HG03097 (cell line): ENCODE results near the gene RIMS4.

ENCODE experiments used
- ATAC-seq: cut with Tn5 transposase; IDR thresholded peaks from one replicate; pipeline ENCODE4 v1.9.1; 2021; ENCODE audit not compliant: unreplicated experiment, low FRiP score

RIMS4 gene

DNA sequence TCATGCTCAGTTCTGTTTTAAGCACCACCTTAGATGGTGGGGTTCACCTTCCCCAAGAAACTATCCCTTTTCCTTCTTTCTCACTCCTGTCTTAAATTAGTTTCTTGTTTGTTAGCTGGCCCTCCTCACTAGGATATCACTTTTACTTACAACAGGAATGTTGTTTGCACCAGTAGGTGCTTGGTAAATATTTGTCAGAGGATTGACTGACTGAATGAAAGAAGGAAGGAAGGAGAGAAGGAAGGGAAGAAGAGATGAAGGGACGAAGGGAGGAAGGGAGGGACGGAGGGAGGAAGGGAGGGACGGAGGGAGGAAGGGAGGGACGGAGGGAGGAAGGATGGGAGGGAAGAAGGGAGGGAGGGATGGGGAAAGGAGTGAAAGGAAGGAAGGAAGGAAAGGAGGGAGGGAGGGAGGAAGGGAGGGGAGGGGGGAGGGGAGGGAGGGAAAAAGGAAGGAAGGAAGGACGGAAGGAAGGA lies 65.2 kb downstream of the RIMS4 start:
- no peak for ATAC-seq

DNA sequence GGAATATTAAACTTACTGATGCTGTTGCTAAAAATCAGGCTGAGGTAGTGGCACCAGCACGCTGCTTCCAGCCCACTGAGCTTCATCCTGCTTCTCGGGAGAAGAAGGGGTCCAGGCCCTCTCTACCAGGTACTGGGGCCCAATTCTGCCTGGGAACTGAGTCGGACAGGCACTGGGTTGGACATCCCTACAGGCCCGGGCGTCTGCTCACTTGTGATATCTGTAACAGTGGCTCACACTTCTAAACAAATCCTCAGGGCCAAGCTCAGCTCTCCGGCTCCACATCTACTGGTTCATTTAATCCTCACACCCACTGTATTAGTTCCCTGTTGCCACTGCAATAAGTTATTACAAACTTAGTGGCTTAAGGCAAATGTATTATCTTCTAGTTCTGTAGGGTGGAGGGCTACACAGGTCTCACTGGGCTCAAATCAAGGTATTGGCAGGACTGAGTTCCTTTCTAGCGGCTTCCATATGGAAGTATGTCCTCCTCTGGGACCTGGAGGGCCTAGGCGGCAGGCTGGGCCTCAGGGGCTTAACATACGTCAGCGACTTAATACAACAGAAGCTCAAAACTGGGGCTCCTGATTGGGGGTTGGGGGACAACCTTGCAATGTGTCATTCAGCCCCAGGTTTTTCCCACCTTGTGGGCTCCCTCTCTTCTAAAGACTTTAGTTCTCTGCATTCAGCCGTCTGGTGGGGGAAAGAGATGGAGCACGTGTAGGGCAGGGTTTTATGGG lies 66.3 kb downstream of the RIMS4 start:
- ATAC-seq = no peak

DNA sequence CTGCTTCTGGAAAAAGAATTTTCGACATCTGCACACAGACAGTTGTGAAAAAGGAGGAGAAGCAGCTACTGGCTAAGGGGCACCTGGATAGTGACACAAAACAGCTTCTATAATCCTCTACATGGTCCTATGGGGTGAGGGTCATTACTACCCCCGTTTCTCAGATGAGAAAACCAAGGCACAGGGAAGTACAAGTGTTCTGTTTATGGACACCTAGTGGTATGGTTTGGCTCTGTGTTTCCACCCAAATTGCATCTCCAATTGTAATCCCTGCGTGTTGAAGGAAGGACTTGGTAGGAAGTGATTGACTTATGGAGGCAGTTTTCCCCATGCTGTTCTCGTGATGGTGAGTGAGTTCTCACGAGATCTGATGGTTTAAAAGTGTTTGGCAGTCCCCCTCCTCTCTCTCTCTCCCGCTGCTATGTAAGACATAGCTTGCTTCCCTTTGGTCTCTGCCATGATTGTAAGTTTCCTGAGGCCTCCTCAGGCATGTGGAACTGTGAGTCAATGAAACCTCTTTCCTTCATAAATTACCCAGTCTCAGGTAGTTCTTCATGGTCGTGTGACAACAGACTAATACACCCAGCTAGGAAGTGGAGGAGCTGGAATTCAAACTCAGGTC lies 67.2 kb downstream of the RIMS4 start:
- no peak for ATAC-seq

DNA sequence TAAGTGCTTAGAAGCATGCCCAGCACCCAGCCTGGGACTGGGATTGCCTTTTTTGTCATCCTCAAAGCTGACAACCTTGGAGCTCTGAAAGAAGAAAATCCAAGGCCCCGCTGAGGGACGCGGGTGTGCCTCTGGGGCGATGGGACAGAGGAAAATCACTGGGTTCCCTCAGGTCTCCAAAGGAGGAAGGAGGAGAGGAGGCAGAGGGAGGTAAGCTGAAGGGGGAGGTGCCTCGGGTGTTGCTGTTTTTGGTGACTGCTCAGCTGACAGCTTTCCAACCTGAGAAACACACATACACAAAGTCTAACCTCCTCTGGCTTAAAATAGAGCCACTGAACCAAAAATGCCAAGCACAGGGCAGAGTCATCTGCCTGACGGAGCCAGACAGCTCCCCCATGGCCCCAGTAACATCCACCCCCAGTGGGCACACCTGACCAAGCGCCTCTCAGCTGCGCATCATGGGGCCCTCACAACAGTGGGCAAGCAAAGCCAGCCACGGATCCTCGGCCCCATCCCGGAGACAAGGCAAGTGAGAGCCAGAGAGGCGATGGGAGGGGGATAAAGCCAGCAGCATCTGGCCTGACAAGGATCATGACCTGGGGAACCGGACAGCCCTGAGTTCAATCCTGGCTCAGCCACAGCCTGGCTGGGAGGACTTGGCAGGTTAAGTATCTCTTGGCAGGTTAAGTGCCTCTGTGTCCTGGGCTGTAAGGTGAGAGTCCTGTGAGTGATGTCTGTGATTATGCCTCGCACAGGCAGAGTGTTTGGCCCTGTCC lies 67.9 kb downstream of the RIMS4 start:
- ATAC-seq = no peak

DNA sequence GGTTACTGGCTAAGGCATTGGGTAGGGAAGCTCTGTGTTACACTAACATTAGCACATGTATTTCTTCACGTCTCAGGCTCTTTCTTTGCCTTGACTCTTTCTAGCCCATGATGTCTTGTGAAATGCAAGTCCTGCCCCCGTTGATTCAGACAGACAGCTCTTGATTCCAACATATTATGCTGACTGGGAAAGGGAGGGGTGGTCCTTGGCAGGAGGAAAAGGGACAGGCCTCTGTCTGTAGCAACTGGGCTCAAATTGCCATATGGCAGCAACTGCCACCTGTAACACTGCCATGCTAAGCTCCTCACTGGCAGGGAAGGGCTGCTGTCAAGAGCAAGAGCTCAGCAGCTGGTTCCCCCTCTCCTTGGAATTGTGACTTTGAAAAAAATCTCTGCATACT lies 70.4 kb downstream of the RIMS4 start:
- ATAC-seq = no peak

DNA sequence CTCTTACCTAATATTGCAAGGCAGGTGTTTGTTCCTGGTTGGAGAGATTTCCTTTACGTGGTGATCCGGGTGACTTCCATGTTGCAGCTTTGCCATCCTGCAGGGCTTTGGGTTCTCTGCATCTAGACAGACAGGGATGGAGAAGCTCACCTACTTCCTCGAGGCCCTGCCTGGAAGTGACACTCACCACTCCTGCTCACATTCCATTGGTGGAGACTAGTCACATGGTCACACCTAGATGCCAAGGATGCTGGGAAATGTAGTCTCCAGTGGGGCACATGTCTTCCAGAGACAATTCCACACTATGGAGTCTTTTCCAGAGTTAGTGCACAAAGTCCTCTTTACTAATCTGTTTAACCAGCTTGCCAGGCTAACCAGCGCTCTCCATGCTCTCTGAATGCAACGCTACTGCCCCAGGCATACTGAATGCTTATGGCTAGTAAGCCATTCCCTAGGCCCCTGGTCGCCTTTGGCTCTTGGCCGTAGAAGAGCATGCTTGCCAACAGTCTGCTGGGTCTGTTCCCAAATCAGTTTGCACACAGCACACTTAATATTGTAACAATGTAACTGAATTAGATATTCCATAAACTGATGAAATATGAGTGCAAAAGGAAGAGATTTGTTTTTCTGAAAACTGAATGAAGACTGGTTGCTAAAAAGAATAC lies 71.4 kb downstream of the RIMS4 start:
- no peak for ATAC-seq

DNA sequence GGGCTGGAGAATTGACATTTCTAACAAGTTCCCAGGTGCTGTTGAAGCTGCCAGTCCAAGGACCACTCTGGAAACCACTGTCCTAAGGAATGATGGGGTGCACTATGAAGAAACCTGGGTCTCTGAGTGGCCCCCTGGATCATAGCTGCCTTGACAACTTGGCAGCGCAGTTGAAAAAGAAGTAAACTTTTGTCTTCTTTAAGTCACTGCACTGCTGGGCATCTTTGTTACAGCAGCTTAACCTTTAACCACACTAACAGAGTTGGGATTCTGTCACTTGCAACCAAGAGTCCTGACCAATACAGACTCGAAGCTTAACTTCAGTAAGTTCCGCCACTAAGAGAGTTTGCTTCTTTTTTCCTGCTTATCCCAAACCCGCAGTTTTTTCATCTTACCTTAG lies 73.2 kb downstream of the RIMS4 start:
- ATAC-seq = no peak

DNA sequence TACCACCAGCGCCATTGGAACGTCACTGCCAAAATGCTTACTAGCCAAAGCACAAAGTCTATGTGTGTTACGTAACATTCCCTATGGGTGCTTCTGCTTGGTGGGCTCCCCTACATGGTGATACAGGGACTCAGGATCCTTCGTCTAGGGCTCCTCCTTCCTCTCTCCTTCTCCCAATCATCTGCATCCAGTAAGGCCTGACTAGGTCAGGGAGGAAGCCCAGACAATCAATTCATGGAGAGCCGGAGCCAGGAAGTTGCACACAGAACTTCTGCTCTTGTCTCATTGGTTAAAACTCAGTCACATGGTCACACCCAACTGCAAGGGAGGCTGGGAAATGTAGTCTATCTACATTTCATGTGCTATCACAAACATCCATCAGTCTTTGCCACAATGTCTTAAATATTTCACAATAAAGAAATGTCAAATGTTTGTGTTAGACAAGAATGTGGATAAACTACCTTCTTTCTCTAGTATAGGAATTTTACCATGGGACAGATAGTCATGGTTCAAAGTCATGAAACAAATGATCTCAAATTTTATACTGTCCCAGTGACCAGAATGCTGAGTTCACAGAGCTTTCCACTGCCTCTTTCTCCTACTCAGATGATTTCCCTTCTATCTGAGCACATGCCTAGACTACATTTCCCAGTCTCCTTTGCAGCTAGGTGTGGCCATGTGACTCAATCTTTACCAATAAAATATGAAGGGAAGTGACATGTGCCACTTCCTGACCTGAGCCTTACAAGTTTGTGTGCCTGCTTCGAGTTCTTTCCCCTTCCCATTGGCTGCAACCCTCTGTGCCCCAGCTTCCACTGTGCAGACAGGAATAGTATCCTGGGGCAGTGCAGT lies 74.0 kb downstream of the RIMS4 start:
- no peak for ATAC-seq

DNA sequence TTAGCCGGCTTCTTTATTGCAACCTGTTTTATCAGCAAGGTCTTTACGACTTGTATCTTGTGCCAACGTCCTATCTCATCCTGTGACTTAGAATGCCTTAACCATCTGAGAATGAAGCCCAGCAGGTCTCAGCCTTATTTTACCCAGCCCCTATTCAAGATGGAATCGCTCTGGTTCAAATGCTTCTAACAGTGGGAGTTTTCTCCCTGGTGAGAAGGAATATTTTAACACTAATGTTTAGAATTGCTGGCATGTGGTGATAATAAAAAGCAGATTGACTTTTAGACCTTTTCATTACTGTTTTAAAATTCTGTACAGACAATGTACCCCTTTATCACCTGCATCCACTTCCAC lies 74.6 kb downstream of the RIMS4 start:
- ATAC-seq = no peak

DNA sequence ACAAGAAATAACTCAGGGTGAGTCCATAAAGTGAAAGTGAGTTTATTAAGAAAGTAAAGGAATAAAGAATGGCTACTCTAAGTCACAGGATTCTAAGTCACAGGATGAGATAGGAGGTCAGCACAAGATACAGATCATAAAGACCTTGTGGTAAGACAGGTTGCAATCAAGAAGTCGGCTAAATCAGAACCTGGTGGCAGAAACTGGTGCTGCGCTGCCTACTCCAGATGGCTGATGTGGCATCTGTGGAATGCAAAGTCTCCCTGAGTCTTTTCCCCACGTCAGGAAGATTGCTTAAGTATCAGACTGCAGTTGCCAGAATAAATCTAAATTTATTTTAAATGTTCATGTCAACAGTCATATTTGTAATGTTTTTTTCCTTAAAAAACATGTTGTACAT lies 75.4 kb downstream of the RIMS4 start:
- ATAC-seq = no peak

DNA sequence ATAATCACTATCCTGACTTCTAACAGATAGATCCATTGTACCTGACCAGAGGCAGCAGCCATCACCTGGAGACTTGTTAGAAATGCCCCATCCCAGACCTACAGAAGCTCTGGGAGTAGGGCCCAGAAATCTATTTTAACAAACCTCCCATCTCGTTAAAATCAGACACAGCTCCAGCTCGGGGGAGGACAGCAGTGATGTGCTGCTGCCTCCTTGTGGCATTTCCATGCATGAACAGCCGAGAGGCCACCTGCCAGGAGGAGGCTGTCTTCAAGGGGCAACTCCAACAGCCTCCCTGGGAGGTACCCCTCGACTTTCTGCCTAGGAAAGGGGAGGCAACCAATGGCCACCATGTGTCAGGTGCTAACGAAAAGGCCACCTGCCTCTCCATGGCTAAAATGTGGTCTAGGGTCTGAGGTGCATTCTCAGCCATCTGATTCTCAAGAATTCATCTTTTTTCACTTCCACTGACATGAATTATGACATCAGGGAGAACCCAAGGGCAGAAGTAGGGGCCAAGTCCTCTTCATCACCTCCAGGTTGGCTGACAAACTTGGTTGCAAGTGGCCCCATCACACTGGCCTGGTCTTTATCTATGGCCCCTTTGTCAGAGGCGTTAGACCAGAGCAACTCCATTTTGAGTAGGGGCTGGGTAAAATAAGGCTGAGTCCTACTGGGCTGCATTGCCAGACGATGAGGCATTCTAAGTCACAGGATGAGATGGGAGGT lies 76.8 kb downstream of the RIMS4 start:
- ATAC-seq = no peak

DNA sequence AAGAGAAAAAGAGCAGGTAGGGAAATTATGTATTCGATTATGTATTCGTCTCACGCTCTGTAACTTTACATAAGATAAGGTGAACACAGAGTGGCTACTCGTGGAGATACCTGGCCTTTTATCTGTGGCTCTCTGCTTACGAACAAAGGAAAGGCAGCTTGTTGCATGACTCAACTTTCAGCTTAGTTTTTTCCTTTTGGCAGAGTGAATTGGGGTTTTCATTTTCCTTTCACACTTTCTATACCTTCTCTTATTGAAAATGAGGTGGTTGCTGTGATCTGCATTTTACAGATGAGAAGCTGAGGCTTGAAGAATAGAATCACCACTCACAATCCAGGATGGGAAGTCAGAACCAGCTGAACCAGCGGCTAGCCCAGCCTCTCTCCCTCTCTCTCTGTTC lies 78.0 kb downstream of the RIMS4 start:
- no peak for ATAC-seq

DNA sequence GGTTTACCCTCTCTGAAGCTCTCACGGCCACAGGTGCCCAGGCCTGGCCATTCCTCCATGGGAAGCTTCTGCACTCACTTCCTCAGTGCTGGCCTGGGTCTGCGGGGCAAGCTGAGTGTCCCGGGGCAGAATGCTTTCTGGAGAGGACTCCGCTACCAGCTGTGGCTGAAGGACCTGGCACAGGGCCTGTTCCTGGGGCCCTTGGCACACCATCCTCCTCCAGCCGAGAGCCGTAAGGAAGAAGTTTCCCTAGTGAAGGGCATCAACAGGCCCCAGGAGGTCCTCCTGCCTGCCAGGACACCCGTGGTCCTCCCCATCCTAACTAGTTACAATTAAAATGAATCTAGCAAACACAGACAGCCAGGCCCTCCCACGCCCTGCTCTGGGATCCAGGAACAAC lies 78.7 kb downstream of the RIMS4 start:
- no peak for ATAC-seq

DNA sequence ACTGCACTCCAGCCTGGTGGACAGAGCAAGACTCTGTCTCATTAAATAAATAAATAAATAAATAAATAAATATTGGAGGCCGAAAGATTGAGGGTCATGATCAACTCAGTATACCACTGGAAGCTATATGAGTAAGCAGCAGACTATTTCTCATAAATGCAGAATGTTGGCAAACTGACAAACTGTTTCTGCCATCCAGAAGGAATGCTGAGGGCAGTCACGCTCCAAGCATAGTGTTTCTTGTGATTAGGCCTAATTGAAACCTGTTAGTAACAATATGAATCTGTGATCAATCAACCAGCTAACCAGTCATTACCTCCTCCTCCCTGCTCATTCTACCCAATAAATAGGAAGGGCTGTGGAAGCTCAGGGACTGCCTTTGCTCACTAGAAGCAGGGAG lies 79.9 kb downstream of the RIMS4 start:
- ATAC-seq = no peak

DNA sequence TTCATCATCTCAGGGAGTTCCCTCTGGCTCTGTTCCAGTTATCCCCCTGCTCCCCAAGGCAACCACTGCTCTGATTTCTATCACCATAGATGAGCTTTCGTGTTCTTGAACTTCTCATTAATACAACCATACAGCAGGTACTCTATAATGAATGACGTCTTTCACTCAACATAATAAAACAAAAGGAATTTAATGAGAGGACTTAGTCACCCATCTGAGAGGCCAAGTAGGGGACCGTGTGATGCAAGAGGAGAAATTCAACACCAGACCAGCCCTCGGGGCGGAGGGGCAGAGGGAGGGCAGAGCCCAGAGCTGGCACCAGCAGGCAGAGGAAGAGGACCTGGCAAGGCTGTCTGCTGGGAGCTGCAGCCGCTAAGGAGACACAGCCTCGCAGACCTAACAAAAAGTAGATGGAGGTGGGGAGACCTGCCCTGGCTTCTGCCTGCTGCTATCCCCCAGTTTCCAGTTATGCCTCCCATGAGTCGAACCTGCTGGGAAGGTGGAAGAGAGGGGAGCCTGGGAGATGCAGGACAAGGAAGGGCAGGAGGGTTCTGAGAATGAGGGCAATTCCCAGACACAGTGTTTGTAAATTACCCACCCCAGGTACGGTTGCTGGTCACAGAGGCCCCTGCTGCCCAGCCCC lies 81.4 kb downstream of the RIMS4 start:
- ATAC-seq = no peak

DNA sequence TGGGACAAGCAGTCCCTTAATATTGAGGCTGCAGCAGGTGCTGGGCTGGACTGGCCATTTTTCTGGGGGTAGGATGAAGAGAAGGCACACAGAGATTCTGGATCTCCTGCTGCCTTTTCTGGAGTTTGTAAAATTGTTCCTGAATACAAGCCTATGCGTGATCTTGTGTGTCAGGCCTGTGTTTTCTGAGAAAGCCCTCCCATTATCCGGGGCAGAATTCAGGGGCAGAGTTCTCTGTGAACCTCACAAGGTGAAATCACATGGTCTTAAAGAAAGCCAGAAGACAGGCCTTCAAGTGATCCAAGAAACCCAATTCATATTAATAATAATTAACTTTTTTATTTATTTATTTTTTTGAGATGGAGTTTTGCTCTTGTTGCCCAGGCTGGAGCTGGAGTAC lies 82.7 kb downstream of the RIMS4 start:
- ATAC-seq = no peak

DNA sequence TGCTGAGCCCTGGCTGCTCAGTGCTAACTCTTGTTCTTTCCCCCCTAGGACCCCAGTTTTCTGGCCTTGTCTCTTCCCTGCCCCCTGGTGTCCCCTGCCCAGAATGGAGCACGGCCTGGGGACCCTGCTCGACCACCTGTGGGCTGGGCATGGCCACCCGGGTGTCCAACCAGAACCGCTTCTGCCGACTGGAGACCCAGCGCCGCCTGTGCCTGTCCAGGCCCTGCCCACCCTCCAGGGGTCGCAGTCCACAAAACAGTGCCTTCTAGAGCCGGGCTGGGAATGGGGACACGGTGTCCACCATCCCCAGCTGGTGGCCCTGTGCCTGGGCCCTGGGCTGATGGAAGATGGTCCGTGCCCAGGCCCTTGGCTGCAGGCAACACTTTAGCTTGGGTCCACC lies 83.3 kb downstream of the RIMS4 start:
- ATAC-seq = no peak

DNA sequence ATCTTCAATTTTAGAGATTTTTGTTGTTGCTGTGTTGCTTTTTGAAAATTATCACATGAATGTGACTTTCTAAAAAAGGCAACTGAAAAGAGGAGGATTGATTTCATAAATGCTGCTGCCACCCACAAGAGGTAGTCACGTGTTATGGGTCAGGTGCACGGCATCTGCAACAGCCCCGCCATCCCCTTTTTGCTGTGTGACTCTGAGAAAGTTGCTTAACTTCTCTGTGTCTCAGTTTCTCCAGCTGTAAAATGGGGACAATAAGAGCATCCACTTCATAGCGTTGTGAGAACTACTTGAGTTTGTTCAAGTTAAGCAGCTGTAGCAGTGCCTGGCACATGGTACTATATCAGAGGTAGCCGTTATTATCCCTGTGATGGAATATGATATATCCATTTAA lies 84.5 kb downstream of the RIMS4 start:
- no peak for ATAC-seq

DNA sequence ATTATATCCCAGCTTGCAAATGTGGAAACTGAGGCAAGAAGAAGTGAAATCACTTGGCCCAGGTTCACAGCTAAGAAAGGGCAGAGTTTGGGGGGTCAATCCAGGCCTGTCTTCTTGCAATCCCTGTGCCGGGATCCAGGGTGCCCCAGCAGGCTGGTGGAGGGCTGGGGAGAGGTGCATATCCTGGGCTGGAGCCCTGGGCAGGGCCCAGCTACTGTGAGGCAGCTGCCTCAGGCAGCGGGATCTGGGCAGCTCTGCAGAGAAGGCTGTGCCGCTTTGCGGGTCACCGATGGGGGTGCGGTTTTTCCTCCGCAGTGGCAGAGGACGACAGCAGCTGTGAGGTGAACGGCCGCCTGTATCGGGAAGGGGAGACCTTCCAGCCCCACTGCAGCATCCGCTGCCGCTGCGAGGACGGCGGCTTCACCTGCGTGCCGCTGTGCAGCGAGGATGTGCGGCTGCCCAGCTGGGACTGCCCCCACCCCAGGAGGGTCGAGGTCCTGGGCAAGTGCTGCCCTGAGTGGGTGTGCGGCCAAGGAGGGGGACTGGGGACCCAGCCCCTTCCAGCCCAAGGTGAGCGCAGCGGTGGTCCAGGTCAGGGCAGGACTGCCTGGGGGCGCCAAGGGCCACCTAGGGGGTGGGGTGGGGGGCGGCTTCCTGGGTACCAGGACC lies 85.8 kb downstream of the RIMS4 start:
- no peak for ATAC-seq
